ENCODE data around the gene SUSD3.

The SUSD3 gene

DNA sequence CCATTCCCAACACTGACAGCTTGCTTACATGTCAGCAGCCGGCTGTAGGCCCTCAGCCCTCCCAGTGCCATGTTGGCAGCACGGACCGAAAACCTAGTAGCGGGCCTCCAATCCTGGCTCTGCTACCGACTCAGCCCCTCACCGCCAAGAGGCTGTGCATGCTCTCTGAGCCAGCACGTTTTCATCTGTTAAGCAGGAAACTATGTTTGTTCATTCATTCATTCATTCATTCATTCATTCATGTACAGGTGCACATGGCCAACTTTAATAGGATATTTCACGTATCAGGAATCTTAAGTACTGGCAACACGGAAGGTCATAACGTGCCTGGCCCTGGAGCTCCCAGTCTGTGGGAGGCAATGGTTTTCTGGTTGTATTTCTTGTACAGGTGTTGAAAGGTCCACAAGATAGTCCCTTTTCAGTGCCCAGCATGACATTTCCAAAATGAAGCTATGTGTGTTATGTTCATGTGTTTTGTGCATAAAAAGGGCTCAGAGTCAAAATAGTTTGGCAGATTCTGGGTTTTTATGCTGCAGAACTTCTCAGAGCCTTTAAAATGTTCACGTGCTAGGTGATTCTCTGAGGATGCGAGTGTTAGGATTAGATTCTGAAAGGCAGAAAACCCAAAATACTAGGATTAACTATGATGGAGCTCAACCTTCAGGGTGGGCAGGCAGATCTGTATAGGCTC lies 17.7 kb downstream of the SUSD3 start:
- DNase-seq (ENCODE audit: low read depth in 2 of 2), result no peak

DNA sequence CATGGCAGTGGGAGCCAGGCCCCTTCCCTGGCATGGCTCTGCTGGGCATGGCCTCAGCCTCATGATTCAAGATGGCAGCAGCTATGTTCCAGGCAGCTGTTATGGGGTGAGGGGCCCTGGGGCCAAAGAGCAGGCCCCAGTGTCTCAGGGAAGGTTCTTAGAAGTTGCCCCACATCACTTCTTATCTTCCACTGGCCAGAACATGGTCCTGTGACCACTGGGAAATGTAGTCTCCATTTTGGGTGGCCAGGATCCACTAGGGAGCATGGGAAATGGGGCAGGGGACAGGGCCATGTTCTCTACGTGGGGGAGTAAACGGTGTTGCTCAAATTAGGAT lies 18.3 kb downstream of the SUSD3 start:
- DNase-seq (ENCODE audit: low read depth in 2 of 2), result no peak

GRCh38 chr9:93077367-93077766 lies 18.9 kb downstream of the SUSD3 start:
- DNase-seq (ENCODE audit: low read depth in 2 of 2), result no peak

DNA sequence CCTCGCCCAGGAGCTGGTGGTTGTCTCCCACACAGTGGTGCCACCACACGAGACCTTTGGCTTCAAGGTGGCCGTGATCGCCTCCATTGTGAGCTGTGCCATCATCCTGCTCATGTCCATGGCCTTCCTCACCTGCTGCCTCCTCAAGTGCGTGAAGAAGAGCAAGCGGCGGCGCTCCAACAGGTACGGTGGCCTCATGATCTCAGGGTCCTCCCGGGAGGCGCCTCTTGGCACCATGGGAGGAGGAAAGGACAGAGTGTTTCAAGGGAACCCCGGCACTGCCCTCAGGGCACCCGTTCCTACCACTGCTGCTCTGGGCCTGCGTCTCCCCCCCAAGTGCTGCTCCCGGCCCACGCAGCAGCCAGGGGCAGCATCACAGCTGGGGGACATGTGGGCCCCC lies 19.3 kb downstream of the SUSD3 start:
- DNase-seq (ENCODE audit: low read depth in 2 of 2), result no peak

- DNase-seq (ENCODE audit: low read depth in 2 of 2), result no peak
Observed at GRCh38 chr9:93079371-93079770, 20.9 kb downstream of the SUSD3 start.

GRCh38 chr9:93080406-93080805 lies 21.9 kb downstream of the SUSD3 start:
- DNase-seq (ENCODE audit: low read depth in 2 of 2), result no peak

DNA sequence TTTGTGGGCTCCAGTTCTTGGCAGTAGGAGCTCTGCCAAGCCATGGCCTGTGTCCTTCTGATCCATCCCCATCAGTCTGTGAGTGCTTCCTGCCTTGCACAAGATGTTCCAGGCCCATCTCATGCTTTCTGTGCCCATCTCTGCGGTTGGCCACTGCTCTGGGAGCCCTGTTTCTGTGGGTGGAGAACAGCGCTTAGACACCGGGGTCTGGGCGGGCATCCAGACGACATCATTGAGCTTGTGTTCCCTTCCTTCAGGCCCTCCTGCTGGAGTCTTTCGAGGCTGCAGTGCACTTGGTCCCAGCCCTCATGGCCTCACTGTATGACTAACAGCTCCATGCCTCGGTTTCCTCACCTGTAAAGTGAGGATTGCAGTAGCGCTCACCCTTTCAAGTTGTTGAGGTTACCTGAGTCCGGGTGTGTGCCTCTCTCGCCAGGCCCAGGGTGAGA lies 22.6 kb downstream of the SUSD3 start:
- DNase-seq (ENCODE audit: low read depth in 2 of 2), result no peak

DNA sequence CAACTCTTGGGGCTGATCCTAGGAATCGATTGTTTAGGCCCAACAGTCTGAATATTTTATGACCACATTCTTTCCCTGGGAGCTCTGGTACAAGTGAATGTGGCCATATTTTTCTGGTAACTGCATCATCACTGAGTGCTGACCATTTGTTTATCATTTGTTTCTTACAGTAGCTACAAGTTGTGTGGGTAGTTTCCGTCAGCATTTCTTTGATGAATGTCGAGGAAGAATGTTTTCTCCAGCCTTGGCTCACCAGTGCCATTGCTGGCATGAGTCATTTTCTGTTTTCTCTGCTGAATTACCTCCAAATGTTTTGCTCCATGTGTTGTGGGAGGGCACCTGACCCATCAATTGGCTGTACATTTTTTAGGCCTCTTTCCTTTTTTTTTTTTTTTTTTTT lies 23.4 kb downstream of the SUSD3 start:
- no peak for DNase-seq (ENCODE audit: low read depth in 2 of 2)

DNA sequence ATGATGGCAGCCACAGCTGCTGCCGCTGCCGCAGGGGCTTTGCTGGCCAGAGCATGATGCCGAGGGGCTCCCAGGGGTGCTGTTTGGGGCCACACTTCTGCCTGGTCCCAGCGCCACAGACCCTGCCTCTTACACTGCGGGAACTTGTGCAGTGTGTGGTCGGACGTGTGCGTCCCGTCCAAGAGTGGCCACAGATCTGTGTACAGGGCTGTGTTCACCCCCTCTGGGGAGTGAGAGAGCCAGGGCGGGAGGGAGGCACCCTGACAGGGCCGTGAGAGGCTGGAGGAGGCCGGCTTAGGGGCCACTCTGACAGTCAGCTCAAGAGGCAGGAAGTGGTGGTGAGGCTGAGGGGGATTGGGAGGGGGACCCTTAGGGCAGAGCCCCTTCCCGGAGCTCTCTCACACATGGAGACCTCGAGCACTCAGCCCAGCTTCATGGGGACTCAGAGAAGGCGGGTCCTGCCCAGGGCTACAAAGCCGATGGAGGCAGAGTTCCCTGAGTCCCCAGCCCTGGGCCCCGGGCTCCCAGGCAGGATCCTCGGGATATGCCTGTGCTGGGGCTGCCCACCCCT lies 24.4 kb downstream of the SUSD3 start:
- no peak for DNase-seq (ENCODE audit: low read depth in 2 of 2)

DNA sequence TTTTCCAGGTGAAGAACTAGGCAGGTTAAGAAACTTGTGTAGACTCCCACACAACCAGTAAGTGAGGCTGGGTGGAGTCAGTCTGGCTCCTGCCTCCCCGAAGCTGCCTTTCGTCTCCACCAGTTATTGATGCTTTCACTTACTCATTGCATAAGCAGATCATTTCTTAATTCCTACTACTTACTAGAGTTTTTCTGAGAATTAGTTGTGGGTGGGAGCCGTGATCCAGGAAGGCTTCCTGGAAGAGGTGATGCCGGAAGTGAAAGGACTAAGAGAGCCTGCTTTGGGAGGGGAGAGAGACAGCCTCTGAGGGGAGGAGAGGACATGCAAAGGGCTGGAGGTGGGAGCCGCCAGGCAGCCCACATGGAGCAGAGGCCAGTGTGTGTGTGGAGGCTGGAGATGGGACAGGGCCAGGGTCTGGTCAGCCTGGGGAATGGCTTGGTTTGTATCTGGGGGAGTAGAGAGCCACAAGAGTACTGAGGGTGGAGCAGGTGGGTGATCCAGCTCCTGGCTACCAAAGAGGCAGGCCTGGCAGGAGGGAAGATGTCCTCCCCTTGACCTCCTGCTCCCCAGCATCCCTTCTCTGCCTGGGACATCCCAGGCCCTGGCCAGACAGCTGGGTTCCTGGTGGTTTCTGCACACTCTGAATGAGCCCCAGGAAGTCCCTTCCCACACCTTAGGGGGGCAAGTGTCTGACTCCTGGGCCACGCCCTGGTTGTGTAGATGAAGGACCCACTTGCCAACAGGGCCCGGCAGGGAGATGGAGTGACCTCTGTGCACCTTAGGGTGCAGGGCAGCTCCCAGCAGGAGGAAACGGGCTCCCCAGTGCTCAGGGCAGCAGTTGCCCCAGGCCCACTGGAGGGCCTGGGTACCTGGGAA lies 25.3 kb downstream of the SUSD3 start:
- DNase-seq (ENCODE audit: low read depth in 2 of 2), result no peak

DNA sequence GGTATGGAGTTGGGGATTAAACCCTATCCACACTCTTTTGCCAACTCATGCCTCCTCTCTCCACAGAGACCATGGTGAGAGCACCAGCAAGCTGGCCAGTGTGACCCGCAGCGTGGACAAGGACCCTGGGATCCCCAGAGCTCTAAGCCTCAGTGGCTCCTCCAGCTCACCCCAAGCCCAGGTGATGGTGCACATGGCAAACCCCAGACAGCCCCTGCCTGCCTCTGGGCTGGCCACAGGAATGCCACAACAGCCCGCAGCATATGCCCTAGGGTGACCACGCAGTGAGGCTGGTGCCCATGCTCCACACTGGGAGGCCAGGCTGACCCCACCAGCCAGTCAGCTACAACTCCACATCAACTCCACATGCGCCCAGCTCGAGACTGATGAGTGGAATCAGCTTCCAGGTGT lies 26.0 kb downstream of the SUSD3 start:
- no peak for DNase-seq (ENCODE audit: low read depth in 2 of 2)

GRCh38 chr9:93085676-93086075 lies 27.2 kb downstream of the SUSD3 start:
- DNase-seq (ENCODE audit: low read depth in 2 of 2), result no peak

GRCh38 chr9:93086447-93087224 lies 28.1 kb downstream of the SUSD3 start:
- DNase-seq (ENCODE audit: low read depth in 2 of 2), result no peak

DNA sequence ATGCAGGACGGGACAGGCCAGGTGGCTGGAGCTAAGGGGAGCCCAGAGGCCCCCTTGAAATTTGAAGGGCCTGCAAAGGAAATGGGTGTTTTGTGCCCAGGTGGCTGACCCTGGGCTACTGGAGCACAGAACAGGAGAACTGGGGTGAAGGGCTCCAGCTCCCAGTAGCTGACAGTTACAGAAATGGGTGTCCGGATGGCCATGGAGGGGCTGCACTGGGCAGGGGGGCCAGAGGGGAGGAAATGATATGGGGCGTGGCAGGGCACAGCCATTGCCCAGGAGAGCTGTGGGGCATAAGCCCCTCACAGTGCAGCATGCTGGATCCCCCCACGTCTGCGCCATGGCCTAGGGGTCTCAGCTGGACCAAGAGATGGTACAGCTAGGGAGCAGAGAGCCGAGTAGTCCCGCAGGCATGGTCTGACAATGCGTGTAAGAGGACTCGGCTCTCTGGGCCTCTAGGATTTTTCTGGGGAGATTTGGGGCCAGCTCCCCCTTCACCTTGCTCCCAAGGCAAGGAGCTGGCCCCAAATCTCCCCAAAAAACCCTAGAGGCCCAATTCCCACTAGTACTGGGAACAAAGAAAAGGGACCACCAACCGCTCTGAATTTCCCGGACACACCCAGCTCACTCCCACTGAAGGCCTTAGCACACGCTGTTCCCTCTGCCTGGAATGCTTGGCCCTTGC lies 29.6 kb downstream of the SUSD3 start:
- DNase-seq (ENCODE audit: low read depth in 2 of 2), result no peak

- DNase-seq (ENCODE audit: low read depth in 2 of 2), result no peak
Observed at GRCh38 chr9:93088656-93089015, 30.1 kb downstream of the SUSD3 start.

- DNase-seq (ENCODE audit: low read depth in 2 of 2), result no peak
Observed at GRCh38 chr9:93089024-93089423, 30.5 kb downstream of the SUSD3 start.

GRCh38 chr9:93089481-93089991 lies 31.0 kb downstream of the SUSD3 start:
- no peak for DNase-seq (ENCODE audit: low read depth in 2 of 2)

GRCh38 chr9:93090091-93090655 lies 31.7 kb downstream of the SUSD3 start:
- DNase-seq (ENCODE audit: low read depth in 2 of 2), result no peak

DNA sequence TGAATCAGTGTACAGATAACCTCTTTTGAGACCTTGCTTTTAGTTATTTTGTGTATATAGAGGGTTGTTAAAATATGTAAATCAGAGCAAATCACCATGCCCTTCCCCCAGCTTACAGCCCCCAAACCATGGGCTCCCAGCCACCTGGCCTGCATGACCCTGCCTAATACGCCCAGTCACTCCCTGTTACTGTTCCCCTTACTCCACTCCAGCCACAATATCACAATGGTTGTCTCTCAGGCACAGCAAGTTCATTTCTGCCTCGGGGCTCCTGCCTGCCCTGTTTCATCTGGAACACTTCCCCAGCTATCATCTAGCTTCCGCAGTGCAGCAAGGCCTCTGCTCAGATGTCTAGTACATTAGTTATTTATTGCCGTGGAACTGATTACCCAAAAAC lies 32.6 kb downstream of the SUSD3 start:
- DNase-seq (ENCODE audit: low read depth in 2 of 2), result no peak

- DNase-seq (ENCODE audit: low read depth in 2 of 2), result no peak
Observed at GRCh38 chr9:93091453-93092081, 33.1 kb downstream of the SUSD3 start.
